ENCODE data around the gene ZW10.
"Not testable (repeated sequence)": the region's sequence is repeated elsewhere in the genome, so short reads cannot be mapped to it uniquely, and the experiment has no call there.

The ZW10 gene, protein sequence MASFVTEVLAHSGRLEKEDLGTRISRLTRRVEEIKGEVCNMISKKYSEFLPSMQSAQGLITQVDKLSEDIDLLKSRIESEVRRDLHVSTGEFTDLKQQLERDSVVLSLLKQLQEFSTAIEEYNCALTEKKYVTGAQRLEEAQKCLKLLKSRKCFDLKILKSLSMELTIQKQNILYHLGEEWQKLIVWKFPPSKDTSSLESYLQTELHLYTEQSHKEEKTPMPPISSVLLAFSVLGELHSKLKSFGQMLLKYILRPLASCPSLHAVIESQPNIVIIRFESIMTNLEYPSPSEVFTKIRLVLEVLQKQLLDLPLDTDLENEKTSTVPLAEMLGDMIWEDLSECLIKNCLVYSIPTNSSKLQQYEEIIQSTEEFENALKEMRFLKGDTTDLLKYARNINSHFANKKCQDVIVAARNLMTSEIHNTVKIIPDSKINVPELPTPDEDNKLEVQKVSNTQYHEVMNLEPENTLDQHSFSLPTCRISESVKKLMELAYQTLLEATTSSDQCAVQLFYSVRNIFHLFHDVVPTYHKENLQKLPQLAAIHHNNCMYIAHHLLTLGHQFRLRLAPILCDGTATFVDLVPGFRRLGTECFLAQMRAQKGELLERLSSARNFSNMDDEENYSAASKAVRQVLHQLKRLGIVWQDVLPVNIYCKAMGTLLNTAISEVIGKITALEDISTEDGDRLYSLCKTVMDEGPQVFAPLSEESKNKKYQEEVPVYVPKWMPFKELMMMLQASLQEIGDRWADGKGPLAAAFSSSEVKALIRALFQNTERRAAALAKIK

DNA sequence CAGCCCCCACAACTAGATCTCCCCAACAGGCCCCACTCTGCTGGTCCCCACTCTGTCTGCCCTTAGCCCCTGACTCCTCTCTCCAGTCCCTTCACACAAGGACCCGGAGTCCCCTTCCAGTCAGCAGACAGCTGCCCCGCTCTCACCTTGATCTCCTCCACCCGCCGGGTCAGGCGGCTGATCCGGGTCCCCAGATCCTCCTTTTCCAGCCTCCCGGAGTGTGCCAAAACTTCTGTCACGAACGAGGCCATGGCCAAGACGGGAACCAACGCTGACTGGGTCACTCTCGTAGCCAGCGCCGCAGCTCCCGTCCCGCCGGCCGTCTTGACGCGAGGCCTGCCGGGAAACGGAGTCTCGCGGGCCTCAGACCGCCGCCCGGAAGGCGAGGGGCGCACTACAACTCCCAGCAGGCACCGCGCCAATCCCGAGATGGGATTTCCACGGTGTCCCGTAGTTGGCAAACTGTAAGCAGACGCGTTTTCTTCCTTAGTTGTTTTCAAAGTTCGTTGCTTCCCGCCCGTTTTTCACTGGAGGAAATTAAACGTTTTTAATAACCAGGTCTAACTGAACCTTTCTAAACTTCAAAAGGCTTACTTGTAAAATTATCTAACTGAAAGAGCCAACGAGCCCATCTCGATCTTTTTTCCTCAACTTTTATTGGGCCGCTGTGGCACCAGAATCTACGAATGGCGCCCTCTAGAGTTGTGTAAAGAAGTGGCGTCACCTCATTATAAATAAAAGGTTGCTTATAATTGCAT, at the start of gene ZW10:
TSS of gene ZW10 (minus strand) at position 277 of the 758 bp plus-strand sequence. CDS start at position 251, 26 bp downstream.
- peak; percentile 86 for DNase-seq (ENCODE audit: low read depth)

DNA sequence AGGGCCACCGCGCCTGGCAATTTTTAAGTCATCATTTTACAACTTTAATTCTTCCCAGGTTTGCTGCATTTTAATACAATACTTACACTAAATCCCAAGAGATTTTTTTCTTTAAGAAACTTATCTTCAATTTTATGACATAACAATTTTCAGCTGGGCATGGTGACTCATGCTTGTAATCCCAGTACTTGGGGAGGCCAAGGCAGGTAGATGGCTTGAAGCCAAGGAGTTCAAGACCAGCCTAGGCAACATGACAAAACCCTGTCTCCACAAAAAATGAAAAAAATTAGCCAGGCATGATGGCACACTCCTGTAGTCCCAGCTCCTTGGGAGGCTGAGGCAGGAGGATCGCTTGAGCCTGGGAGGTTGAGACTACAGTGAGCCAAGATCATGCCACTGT, 44.9 kb upstream of the ZW10 start:
- DNase-seq (ENCODE audit: low read depth) = no peak

DNA sequence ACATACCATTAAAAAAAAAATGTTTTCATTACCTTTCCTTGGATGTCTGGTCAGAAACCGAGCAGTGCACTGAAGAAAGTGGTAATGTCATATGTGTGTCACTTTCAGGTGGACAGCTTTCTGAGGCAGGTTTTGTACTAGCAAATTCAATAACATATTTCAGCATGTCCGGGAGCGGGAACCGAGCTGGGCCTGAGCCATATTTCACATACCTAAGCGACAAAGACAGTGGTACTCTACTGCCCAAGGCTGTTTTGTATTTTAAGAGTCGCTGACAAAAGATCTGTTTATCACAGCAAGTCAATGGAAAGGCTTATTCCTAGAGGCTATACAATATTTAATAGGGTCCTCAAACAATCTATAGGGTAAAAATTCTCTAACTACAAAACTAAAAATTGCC, 44.1 kb upstream of the ZW10 start:
- DNase-seq (ENCODE audit: low read depth) = no peak

DNA sequence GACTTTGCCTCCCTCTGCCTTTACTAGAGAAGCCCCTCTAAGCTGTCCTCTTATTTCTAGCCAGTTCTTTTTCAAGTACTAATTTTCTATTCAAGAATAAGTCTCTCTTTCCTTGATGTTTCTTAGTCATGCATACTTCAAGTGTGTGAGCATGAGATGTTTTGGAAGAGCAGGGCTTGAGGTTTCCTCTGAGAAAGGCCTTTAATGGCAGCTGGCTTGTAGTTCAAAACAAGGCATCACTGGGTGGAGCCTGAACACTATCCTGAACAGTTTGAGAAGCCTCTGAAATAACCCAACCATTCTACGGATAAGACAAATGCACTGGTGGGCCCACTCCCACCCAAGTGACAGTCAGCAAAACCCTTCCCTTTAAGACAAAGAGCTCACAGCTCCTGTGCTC, 43.7 kb upstream of the ZW10 start:
- no peak for DNase-seq (ENCODE audit: low read depth)

DNA sequence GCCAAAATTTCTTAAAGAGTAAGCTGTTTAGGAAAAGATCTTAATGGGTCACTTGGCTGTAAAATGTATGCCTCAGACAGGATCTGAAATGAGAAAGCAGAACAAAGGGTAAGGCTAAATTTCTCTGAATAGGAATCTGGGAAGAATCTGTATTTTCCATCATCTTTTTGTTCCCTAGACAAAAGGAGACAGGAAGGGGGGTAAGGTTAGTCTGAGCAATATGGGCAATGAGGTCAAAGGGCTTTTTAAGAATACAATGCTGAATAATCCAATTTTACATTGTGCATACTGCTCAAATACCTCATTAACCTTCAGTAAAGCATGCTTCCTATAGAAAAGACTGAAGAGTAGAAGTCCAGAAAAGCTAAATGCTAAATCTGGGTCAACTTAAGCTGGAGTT, 40.7 kb upstream of the ZW10 start:
- no peak for DNase-seq (ENCODE audit: low read depth)

DNA sequence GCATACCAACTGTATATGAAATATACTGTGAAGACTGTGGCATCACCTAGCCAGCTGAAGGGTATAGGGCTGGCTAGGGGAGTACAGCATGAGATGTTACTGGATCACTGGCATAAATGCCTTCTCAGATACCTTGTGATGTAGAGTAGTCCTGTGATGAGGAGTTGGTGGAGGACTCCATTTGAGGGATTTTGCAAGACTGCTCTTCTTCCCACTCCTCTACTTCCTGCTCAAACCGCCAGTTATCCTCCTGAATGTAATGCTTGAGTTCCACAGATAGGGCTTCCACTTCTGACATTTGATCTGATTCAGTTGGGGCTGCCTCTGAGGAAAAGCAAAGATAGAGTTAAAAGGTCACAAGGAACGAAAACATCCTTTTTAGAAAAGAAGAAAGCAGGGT, 35.4 kb upstream of the ZW10 start:
- no peak for DNase-seq (ENCODE audit: low read depth)

DNA sequence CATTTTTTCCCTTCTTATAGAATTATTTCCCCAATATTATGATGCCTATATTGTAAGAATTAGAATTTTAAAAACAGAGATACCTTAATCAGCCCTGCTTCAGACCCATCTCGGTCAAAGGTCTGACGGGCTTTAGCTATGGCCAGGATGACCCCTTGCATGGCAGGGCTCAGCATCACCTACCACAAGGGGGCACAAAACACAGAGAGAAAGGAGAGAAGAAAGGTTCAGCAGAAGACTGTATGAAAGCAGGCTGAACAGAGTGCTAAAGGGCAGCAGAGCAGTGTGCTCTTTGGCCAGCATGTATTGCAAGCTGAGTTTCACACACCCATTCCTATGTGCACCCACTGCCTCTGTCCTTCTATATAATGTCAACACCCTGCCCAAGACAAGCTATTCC, 32.9 kb upstream of the ZW10 start:
- DNase-seq (ENCODE audit: low read depth) = no peak

DNA sequence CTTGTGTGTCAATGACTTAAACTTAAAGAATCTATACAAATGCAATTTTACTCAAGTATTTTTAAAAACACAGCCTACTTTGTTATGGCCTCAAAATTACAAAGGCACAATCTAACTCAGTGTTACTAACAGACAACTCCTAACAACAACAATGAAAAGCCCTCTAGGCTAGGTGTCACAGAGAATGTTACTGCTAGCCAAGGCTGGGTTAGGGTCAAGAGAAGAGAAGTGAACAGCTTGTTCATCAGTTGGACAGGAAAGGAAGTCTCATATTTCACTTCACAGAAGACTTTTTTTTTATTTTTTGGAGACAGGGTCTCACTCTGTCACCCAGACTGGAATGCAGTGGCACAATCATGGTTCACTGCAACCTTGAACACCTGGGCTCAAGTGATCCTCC, 32.1 kb upstream of the ZW10 start:
- no peak for DNase-seq (ENCODE audit: low read depth)

DNA sequence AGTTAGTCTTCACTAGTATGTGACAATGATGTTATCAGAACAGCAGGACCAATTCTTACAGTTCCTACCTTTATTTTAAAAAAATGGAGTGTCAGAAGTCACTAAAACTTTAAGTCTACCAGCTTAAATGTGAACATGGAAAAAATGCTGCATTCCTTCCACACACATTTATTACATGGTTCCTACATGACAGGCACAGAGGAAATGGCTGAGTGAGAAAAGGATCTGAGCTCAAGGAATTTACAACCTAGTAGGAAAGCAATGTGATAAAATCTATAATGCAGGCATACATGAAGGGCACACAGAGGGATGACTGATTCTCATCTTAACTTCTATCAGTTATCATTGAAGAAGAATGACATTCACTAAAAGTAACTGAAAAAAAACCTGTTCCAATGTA, 29.1 kb upstream of the ZW10 start:
- no peak for DNase-seq (ENCODE audit: low read depth)

DNA sequence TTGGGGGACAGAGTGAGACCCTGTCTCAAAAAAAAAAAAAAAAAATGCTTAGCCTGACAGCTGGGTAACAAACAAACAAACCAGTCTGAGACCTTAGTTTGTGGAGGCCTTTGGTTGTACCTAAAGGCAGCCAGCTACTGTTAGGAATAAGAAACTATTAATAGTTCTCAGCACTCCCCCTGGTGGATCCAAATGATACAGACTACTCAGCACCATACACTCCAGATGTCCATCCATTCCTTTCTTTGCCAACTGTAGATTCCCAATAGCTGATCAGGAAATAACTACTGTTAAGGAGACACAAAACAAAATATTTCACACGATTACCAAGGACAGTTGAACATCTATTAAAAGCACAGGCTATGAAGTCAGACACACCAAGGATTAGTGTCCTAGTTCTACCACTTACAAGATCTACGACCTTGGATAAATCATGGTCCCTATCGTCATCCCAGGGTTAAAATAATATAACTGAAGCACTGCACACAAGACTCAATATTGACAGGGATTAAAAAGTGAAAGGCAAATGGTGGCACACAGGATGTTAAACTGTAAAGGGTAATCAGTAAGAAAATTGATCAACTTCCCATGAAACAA, 23.3 kb upstream of the ZW10 start:
- no peak for DNase-seq (ENCODE audit: low read depth)

DNA sequence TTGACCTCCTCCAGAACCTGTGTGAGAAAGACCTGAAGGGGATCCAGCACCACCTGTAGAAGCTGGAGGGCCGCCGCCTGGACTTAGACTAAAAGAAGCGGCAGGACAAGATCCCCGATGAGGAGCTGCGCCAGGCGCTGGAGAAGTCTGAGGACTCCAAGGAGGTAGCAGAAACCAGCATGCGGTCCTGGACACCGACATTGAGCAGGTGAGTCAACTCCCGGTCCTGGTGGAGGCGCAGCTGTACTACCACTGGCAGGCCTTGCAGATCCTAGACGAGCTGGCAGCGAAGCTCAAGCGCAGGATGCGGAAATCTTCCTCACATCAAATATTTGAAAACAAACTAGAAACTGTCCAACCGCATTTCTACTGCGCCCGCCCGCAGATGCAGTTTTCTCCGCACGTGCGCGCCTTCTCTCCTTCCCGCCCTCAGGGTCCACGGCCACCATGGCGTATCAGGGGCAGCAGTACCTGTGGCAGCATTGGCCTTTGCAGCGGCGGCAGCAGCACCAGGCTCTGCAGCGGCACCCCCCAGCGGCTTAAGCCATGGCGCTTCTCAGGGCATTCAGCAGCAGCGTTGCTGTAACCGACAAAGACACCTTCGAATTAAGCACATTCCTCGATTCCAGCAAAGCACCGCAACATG, 16.3 kb upstream of the ZW10 start:
- DNase-seq (ENCODE audit: low read depth) = no peak

DNA sequence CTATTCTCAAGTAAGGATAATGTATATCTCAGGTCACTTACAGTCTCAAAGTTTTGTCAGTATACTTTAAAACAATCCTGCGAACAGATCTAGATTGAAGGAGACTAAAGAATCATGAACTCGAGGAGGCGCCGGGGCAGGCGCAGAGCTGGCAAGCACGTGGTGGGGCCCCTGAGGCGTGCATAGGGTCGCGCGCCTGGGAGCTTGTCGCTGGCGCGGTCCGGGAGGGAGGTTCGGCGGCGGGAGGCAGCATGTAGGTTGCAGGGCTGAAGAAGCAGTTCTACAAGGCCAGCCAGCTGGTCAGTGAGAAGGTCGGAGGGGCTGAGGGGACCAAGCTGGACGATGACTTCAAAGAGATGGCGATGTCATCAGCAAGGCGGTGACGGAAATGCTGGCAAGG, 15.5 kb upstream of the ZW10 start:
- DNase-seq (ENCODE audit: low read depth) = not testable (repeated sequence)

DNA sequence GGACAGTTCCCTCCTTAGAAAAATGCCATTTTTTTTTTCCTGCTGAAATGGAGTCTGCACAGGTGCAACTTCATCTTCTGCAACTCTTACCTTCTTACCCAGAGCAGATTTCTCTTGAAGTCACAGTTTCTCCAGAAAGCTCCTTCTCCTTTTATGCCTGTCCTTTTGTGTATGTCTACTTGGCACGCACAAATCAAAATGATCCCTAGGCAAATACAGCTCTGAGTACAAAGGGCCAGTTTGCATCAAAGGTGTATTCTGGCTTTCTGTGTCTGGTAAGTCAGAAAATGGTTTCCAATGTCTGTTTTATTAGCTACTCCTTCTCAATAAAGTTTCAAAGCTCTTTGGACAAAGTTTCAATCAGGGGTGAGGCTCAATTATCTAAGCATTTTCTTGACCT, 8.6 kb upstream of the ZW10 start:
- no peak for DNase-seq (ENCODE audit: low read depth)

DNA sequence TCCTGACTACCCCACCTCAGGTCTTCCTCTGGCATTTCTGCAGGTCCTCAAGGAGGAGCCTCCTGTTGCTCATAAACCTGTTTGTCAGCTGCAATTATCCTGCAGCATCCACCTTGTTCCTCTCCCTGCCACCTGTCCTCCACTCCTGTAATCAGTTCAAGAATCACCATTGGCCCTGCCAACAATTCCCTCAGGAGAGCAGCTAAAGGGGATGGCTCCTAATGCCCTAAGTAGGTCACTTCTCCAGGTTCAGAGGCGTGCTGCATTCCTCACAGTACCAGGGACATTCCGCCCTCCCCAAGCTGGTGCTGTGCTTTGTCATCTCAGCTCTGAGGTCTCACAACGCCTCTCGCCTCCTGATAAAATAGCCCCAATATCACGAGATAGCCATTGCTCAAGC, 8.2 kb upstream of the ZW10 start:
- no peak for DNase-seq (ENCODE audit: low read depth)

DNA sequence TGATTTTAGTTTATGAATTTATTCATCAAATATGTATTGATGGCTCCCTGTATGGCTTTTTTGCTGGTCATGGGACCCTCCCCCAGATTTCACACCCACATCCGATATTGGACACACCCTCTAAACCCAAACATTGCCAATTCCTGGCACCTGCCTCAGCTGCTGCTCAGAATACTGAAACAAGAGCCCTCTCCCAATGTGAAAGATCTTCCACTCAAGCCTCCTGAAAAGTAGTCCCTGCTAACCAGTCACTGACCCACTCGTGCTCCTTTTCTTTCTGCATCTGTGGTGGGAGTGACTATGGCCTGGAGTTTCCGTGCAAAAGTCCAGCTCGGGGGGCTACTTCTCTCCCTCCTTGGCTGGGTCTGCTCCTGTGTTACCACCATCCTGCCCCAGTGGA, 6.0 kb upstream of the ZW10 start, which contains the start of gene CLDN25:
TSS of gene CLDN25 (plus strand) at position 301 of the 400 bp plus-strand sequence. CDS start at position 301, 0 bp downstream.
- DNase-seq (ENCODE audit: low read depth) = no peak

DNA sequence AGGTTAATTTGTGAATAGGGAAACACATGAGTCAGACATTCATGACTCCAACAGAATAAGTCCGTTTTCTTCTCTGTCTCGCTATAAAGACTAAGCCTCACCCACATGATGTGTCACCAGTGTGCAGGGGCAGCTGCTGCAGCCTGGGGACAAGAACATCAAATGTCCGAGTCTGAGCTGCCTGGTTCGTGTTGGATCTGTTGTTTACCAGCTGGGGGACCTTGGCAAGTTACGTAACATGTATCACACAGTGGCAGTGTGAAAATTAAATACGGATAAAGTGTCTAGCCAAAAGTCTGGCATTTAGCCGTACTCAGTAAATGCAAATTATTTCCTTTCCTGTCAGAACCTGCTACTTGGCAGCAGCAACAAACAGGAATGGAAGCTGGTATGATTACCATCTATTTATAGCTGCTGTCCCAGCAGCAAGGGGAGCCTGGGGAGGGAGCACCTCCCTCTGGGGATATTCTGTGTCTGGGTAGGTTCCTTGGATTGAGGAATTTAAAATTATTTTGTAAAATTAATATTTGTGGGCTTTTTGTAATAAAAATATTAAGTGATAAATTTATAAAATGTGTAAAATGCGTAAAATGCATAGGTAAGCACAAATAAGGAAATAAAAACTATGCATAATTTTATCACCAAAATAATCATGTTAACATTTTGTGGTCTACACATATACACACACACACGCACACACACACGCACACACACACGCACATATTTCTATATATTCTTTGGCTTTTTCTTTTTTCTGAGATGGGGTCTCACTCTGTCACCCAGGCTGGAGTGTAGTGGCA, 4.8 kb upstream of the ZW10 start:
- no peak for DNase-seq (ENCODE audit: low read depth)

DNA sequence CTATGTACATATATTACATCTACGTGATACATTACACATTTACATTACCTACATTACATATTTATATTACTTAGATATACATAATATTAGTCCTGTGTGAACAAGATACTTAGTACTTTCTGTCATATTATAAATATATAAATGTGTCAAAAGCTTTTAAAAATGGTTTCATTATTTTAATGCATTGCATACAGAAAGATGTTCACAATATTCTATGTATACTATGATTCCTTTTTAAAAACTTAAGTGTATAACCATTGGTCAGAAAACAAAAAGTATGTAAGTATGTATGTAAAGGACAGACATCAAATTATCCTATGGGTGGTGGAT, 647 bp upstream of the ZW10 start:
- no peak for DNase-seq (ENCODE audit: low read depth)

DNA sequence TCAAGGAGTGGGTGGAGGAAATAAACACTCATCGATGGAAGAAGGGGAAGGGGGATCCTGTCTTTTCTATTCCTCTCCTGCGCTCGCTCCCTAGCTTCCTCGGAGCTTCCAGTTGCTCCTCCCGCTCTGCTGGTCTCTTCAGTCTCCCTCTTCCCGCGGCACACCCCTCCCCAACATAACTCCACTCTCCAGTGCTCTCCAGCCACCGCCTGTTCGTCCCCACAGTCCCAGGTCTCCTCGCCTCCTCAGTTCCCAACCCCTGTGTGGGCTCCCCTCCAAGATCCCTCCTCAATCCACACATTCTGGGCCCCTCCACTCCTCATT, 438 bp downstream of the ZW10 start:
- no peak for DNase-seq (ENCODE audit: low read depth)

DNA sequence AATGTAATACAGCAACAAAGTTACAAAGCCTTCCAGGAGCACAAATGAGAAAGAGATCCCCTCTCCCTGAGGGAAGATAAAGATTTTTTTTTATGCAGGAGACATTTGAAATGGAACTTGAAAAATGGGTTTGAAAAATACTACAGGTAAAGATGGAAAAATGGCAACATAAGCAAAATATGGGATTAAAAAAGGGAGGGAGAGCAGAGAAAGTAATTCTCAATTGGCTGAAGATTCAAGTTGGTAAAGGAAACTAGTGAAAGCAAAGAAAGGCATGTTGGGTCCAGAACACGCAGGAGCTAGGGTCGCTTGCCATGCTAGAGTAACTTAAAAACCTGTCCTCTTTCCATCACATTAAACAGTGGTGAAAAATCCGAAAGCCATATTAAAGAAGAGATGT, 1.5 kb downstream of the ZW10 start:
- DNase-seq (ENCODE audit: low read depth) = no peak

DNA sequence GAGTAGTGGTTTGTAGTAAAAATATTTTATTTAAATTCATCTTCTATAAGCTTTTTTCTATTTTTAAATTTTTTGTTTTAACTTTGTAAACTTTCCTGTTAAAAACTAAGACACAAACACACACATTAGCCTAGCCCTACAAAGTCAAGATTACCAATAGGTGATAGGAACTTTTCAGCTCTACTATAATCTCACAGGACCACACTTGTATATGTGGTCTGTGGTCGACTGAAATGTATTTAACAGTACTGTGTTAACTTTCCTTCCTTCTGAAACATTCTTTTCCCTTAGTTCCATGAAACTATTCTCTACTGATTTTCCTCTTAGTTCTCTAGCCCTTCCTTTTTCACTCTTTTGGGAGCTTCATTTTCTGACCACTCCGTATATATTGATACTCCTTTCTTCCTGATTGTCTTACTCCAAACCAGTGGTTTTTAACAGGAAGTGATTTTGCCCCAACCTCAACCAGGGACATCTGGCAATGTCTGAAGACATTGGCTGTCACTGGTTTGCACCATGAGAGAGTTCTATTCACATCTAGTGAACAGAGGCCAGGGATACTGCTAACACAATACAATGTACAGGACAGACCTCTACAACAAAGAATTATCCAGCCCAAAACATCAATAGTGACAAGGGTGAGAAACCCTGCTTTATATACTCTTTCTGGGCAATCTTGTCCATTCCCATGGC, 8.8 kb downstream of the ZW10 start:
- no peak for DNase-seq (ENCODE audit: low read depth)

DNA sequence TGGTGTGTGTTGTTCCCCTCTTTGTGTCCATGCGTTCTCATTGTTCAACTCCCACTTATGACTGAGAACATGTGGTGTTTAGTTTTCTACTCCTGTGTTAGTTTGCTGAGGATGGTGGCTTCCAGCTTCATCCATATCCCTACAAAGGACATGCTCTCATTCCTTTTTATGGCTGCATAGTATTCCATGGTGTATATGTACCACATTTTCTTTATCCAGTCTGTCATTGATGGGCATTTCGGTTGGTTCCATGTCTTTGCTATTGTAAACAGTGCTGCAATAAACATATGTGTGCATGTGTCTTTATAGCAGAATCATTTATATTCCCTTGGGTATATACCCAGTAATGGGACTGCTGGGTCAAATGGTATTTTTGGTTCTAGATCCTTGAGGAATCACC, 10.5 kb downstream of the ZW10 start:
- not testable (repeated sequence) for DNase-seq (ENCODE audit: low read depth)
